HepG2 (cell line): Measurements from ENCODE around the gene TSTD1. TPM values are rescaled to one million over a fixed set of nuclear protein-coding genes. Genes with fewer than 3 reads are reported as not detected.

Experiments
- AHDC1 ChIP-seq: sonication (generic); formaldehyde crosslinking; IDR thresholded peaks from 2 replicates; pipeline ENCODE4 v1.5.1; 2020; ENCODE audit warnings: mild to moderate bottlenecking, missing genetic modification reagents, borderline replicate concordance
- HIVEP1 ChIP-seq: sonication (generic); formaldehyde crosslinking; IDR thresholded peaks from 2 replicates; pipeline ENCODE4 v1.4.0; 2020; ENCODE audit warnings: mild to moderate bottlenecking, missing genetic modification reagents
- KDM4B ChIP-seq: sonication (generic); formaldehyde crosslinking; IDR thresholded peaks from 2 replicates; pipeline ENCODE4 v1.4.0; 2020; ENCODE audit warnings: missing genetic modification reagents
- LCORL ChIP-seq, 2 experiments: fragments of 450-650 bp in 1 of 2; sonication (generic) in 1 of 2; formaldehyde crosslinking in 1 of 2; IDR thresholded peaks; 2 replicates each; pipeline versions ENCODE4 v1.5.0 to v1.6.1; 2017 to 2020; ENCODE audit warnings: antibody characterized with exemption in 1 of 2, missing genetic modification reagents in 1 of 2
- MAZ ChIP-seq, 2 experiments: sonication (generic) in 1 of 2; formaldehyde crosslinking in 1 of 2; IDR thresholded peaks; 2 replicates each; pipeline versions ENCODE4 v1.5.0 to v1.6.1; 2012 to 2020; ENCODE audit warnings: low read depth in 2 of 2, mild to moderate bottlenecking in 2 of 2, borderline replicate concordance in 1 of 2, improper control_type of control experiment in 1 of 2, low read length in 1 of 2, missing genetic modification reagents in 1 of 2, moderate library complexity in 1 of 2
- MED1 ChIP-seq: sonication (generic); formaldehyde crosslinking; IDR thresholded peaks from 2 replicates; pipeline ENCODE4 v1.4.0; 2020; ENCODE audit warnings: missing genetic modification reagents
- MEIS2 ChIP-seq: sonication (generic); formaldehyde crosslinking; IDR thresholded peaks from 2 replicates; pipeline ENCODE4 v1.9.0; 2021; ENCODE audit warnings: mild to moderate bottlenecking, missing genetic modification reagents
- MTF2 ChIP-seq: sonication (generic); formaldehyde crosslinking; IDR thresholded peaks from 2 replicates; pipeline ENCODE4 v1.5.0; 2020; ENCODE audit warnings: missing genetic modification reagents, borderline replicate concordance
- NR2C2 ChIP-seq: sonication (generic); formaldehyde crosslinking; IDR thresholded peaks from 2 replicates; pipeline ENCODE4 v1.4.0; 2020; ENCODE audit warnings: missing genetic modification reagents, mild to moderate bottlenecking, moderate library complexity, borderline replicate concordance
- PAX8 ChIP-seq: sonication (generic); formaldehyde crosslinking; IDR thresholded peaks from 2 replicates; pipeline ENCODE4 v1.8.0; 2022; ENCODE audit warnings: mild to moderate bottlenecking, missing genetic modification reagents, borderline replicate concordance
- RBFOX2 ChIP-seq: fragments of 200-400 bp; formaldehyde crosslinking; IDR thresholded peaks from 2 replicates; pipeline ENCODE4 v1.6.1; 2017; ENCODE audit warnings: low read depth, mild to moderate bottlenecking, low read length
- SOX5 ChIP-seq: IDR thresholded peaks from 2 replicates; pipeline ENCODE4 v1.6.1; 2016; ENCODE audit warnings: borderline replicate concordance
- SP1 ChIP-seq, 2 experiments: fragments of 450-650 bp in 1 of 2; sonication (generic) in 1 of 2; formaldehyde crosslinking in 1 of 2; IDR thresholded peaks; 2 replicates each; pipeline versions ENCODE4 v1.4.0 to v1.6.1; 2016 to 2020; ENCODE audit warnings: missing genetic modification reagents in 1 of 2
- TCF12 ChIP-seq, 2 experiments: fragments of 450-650 bp in 1 of 2; sonication (generic) in 1 of 2; formaldehyde crosslinking in 1 of 2; IDR thresholded peaks; 2 replicates each; pipeline versions ENCODE4 v1.6.1 to v1.8.0; 2017 to 2022; ENCODE audit warnings: antibody characterized with exemption in 1 of 2, mild to moderate bottlenecking in 1 of 2, missing genetic modification reagents in 1 of 2, moderate library complexity in 1 of 2
- ZNF280D ChIP-seq: sonication (generic); formaldehyde crosslinking; IDR thresholded peaks from 2 replicates; pipeline ENCODE4 v1.5.1; 2020; ENCODE audit warnings: mild to moderate bottlenecking, missing genetic modification reagents
- ZNF546 ChIP-seq: sonication (generic); formaldehyde crosslinking; conservative IDR thresholded peaks from 2 replicates; pipeline ENCODE4 v1.8.1; 2023; ENCODE audit warnings: mild to moderate bottlenecking, missing genetic modification reagents
- ZNF563 ChIP-seq: sonication (generic); formaldehyde crosslinking; IDR thresholded peaks from 2 replicates; pipeline ENCODE4 v1.8.0; 2022; ENCODE audit warnings: mild to moderate bottlenecking, moderate library complexity, missing genetic modification reagents
- ZNF766 ChIP-seq: sonication (generic); formaldehyde crosslinking; IDR thresholded peaks from 2 replicates; pipeline ENCODE4 v1.5.0; 2020; ENCODE audit warnings: missing genetic modification reagents, borderline replicate concordance
- polyA plus RNA-seq, 8 experiments: library from polyadenylated mRNA; depleted of rRNA in 3 of 8; stranded (reverse) in 7 of 8; unstranded in 1 of 8; fragments of >200 nt; fragmentation: Illumina TruSeq in 4 of 8; extraction: Trizol in 4 of 8; gene quantifications; 2 replicates each; pipeline versions ENCODE4 v1.2.1 to v1.2.3, GENCODE V29; 2011 to 2016; ENCODE audit warnings: low read depth in 4 of 8, missing spikeins in 1 of 8, mixed read lengths in 1 of 8; ENCODE audit not compliant: insufficient read depth in 1 of 8
- total RNA-seq, 5 experiments: library from RNA; depleted of rRNA; stranded (reverse); fragments of >200 nt; fragmentation: Illumina TruSeq; extraction: Trizol; gene quantifications; 2 replicates each; pipeline ENCODE4 v1.2.3, GENCODE V29; 2016; ENCODE audit warnings: low read depth in 1 of 5

TSTD1 gene
- total and polyA plus RNA-seq, 2 of the 13 experiments (the other 11 are each of a cell fraction or from before 2014, with no cell fraction given), result 0.15 to 0.31 TPM

DNA sequence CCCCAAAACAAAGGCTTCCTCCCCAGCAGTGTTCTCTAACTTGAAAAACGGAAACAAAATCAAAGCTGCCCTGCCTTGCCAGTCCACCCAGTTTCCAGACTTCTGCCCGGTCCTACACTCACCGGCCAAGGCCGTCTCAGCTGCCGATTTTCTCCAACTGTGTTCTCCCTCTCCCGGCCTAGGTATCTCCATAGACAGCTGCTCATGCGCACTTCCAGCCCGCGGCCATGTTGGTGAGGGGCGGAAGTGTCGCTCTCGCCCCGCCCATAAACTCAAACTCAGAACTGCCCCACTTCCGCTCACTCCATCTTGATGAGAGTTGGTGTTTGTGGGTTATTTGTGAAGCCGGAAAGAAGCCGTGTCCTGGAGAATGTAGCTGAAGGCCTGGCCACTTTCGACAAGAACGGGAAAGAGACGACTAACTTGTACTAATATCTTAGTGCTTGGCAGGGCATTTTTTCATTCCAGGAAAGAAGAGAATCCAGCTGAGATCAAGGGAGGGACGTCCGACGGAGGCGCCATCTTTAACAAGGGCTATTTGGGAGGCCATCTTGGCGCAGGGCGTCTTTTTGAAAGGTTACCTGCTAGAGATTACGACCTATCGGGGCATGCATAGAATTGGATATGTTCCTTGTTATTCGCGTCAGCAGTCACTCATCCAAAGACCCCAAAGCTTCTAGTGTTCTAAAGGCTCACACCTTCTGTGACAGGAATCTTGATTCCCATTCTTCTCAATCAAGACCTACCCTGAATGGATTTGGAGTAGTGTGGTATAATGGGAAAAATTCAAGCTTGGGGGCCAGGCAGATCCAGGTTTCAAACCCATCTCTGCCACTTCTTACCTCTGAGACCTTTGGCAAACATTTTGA, 7.2 kb upstream of the TSTD1 start, which contains the start of gene USF1 (continued):
- TF ChIP-seq AHDC1 (CRISPR knock-in tag), result no peak
- peak; percentile 36; the same call in 1 of the 2 replicates for TF ChIP-seq MEIS2 (CRISPR knock-in tag)
- TF ChIP-seq NR2C2 (CRISPR knock-in tag), result peak; percentile 35; the same call in 1 of the 2 replicates
- 0 out of 2 replicates have a peak, but pooled peaks have one; percentile 42 for TF ChIP-seq PAX8 (CRISPR knock-in tag)
- peak; percentile 44; the same call in 1 of the 2 replicates for TF ChIP-seq MED1
- TF ChIP-seq TCF12 (IDR thresholded peaks at IDR 0.05), result no peak
- no peak for TF ChIP-seq TCF12 (CRISPR knock-in tag; IDR thresholded peaks at IDR 0.05)
- TF ChIP-seq LCORL (IDR thresholded peaks at IDR 0.05), result peak; percentile 93
- no peak for TF ChIP-seq LCORL (CRISPR knock-in tag; IDR thresholded peaks at IDR 0.05)
- TF ChIP-seq MAZ (IDR thresholded peaks at IDR 0.05; ENCODE audit: borderline replicate concordance, low read depth, low read length), result peak; percentile 59; the same call in 1 of the 2 replicates
- TF ChIP-seq MAZ (CRISPR knock-in tag; IDR thresholded peaks at IDR 0.05; ENCODE audit: low read depth), result peak; percentile 88
- TF ChIP-seq ZNF546 (CRISPR knock-in tag), result 0 out of 2 replicates have a peak, but pooled peaks have one; percentile 25
- TF ChIP-seq KDM4B, result peak; percentile 9; the same call in 1 of the 2 replicates
- peak; percentile 66; the same call in 1 of the 2 replicates for TF ChIP-seq HIVEP1 (CRISPR knock-in tag)
- no peak for TF ChIP-seq SP1 (IDR thresholded peaks at IDR 0.05)
- TF ChIP-seq SP1 (CRISPR knock-in tag; IDR thresholded peaks at IDR 0.05), result peak; percentile 90
- 0 out of 2 replicates have a peak, but pooled peaks have one; percentile 7 for TF ChIP-seq ZNF563
- TF ChIP-seq ZNF280D, result peak; percentile 98
- TF ChIP-seq RBFOX2, result peak; percentile 75
- peak; percentile 72; the same call in 1 of the 2 replicates for TF ChIP-seq MTF2 (CRISPR knock-in tag)
- no peak for TF ChIP-seq ZNF766 (CRISPR knock-in tag)
- peak; percentile 32; the same call in 1 of the 2 replicates for TF ChIP-seq SOX5 (CRISPR knock-in tag)
